ENCODE measurements around the gene RALGAPA1.
A peak's percentile ranks its signal among the peaks of the same experiment; 100 is the strongest.

RALGAPA1 gene

GRCh38 chr14:35806006-35806907 is 2.8 kb downstream of the RALGAPA1 start:
- Histone ChIP-seq H3K9me3 (ENCODE audit: low read length) (no peaks in the 10 kb centered on the region), H2AFZ (ENCODE audit: low read length) (no peak overlapping the region), H3K36me3 (ENCODE audit: insufficient read depth, low read length) (no peaks in the 10 kb centered on the region), H3F3A (ENCODE audit: insufficient read depth, low read length) (no peaks in the 10 kb centered on the region), H4K20me1 (ENCODE audit: insufficient read depth, low read length) (no peaks in the 10 kb centered on the region), H3K4me2 (ENCODE audit: low read length) (peak overlapping the region; percentile 93), H3K27ac (ENCODE audit: low read depth, low read length, poor library complexity, severe bottlenecking) (no peak overlapping the region), H3K4me1 (ENCODE audit: insufficient read depth, low read length, severe bottlenecking) (peaks cover 18% of the 10 kb centered on the region), H3K9me2 (ENCODE audit: low read depth, low read length) (no peaks in the 10 kb centered on the region), H3K9ac (ENCODE audit: low read length) (no peak overlapping the region), H3K4me3 (ENCODE audit: low read depth, low read length, poor library complexity, severe bottlenecking) (no peak overlapping the region), H3K79me2 (ENCODE audit: insufficient read depth, low read length) (peaks cover 18% of the 10 kb centered on the region; the same call in 1 of the 2 replicates), H3K27me3 (ENCODE audit: insufficient read depth, low read length) (no peaks in the 10 kb centered on the region)
- TF ChIP-seq CTCF (IDR thresholded peaks at IDR 0.05; ENCODE audit: low read length) (no peak), EZH2 (IDR thresholded peaks at IDR 0.05; ENCODE audit: borderline replicate concordance, low read length) (no peak)

GRCh38 chr14:35797796-35798195 is 11.3 kb downstream of the RALGAPA1 start:
- no peak overlapping the region for H3K9ac ChIP-seq (ENCODE audit: low read length)
- H3K4me1 ChIP-seq (ENCODE audit: insufficient read depth, low read length, severe bottlenecking), result no peaks in the 10 kb centered on the region
- H3K79me2 ChIP-seq (ENCODE audit: insufficient read depth, low read length), result 0 out of 2 replicates have a peak, but pooled peaks cover 3% of the 10 kb centered on the region
- H3F3A ChIP-seq (ENCODE audit: insufficient read depth, low read length), result no peaks in the 10 kb centered on the region
- no peak overlapping the region for H3K27ac ChIP-seq (ENCODE audit: low read depth, low read length, poor library complexity, severe bottlenecking)
- H4K20me1 ChIP-seq (ENCODE audit: insufficient read depth, low read length), result no peaks in the 10 kb centered on the region
- no peak overlapping the region for H3K4me2 ChIP-seq (ENCODE audit: low read length)
- H3K9me3 ChIP-seq (ENCODE audit: low read length), result no peaks in the 10 kb centered on the region
- H2AFZ ChIP-seq (ENCODE audit: low read length), result no peak overlapping the region
- no peaks in the 10 kb centered on the region for H3K36me3 ChIP-seq (ENCODE audit: insufficient read depth, low read length)
- no peaks in the 10 kb centered on the region for H3K9me2 ChIP-seq (ENCODE audit: low read depth, low read length)
- TF ChIP-seq CTCF (IDR thresholded peaks at IDR 0.05; ENCODE audit: low read length), result no peak
- no peak for TF ChIP-seq EZH2 (IDR thresholded peaks at IDR 0.05; ENCODE audit: borderline replicate concordance, low read length)
- no peak overlapping the region for H3K4me3 ChIP-seq (ENCODE audit: low read depth, low read length, poor library complexity, severe bottlenecking)
- no peaks in the 10 kb centered on the region for H3K27me3 ChIP-seq (ENCODE audit: insufficient read depth, low read length)

- H3K9me3 ChIP-seq (ENCODE audit: low read length), result no peaks in the 10 kb centered on the region
- no peak overlapping the region for H3K4me3 ChIP-seq (ENCODE audit: low read depth, low read length, poor library complexity, severe bottlenecking)
- no peaks in the 10 kb centered on the region; the same call in 1 of the 2 replicates for H3K79me2 ChIP-seq (ENCODE audit: insufficient read depth, low read length)
- no peak overlapping the region for H3K4me2 ChIP-seq (ENCODE audit: low read length)
- H3K9me2 ChIP-seq (ENCODE audit: low read depth, low read length), result no peaks in the 10 kb centered on the region
- no peaks in the 10 kb centered on the region for H3K4me1 ChIP-seq (ENCODE audit: insufficient read depth, low read length, severe bottlenecking)
- no peak overlapping the region for H2AFZ ChIP-seq (ENCODE audit: low read length)
- H3K27me3 ChIP-seq (ENCODE audit: insufficient read depth, low read length), result no peaks in the 10 kb centered on the region
- H3K27ac ChIP-seq (ENCODE audit: low read depth, low read length, poor library complexity, severe bottlenecking), result no peak overlapping the region
- H3K9ac ChIP-seq (ENCODE audit: low read length), result no peak overlapping the region
- no peak for TF ChIP-seq EZH2 (IDR thresholded peaks at IDR 0.05; ENCODE audit: borderline replicate concordance, low read length)
- TF ChIP-seq CTCF (IDR thresholded peaks at IDR 0.05; ENCODE audit: low read length), result no peak
- no peaks in the 10 kb centered on the region for H4K20me1 ChIP-seq (ENCODE audit: insufficient read depth, low read length)
- H3K36me3 ChIP-seq (ENCODE audit: insufficient read depth, low read length), result no peaks in the 10 kb centered on the region
- no peaks in the 10 kb centered on the region for H3F3A ChIP-seq (ENCODE audit: insufficient read depth, low read length)
Measured at GRCh38 chr14:35789651-35790050, 19.4 kb downstream of the RALGAPA1 start.
